Neural progenitor cell (in vitro differentiated cells): ENCODE measurements around the gene ZDHHC19.

Source experiments
- EZH2phosphoT487 ChIP-seq: fragments of 200-600 bp; sonication (generic); IDR thresholded peaks from 2 replicates; pipeline ENCODE4 v1.6.1; 2017; ENCODE audit warnings: antibody characterized with exemption
- TF ChIP-seq, protein P1 (sequence below): fragments of 200-600 bp; sonication (generic); IDR thresholded peaks from 2 replicates; pipeline ENCODE4 v1.5.1; 2017; ENCODE audit warnings: antibody characterized with exemption, mild to moderate bottlenecking

DNA sequence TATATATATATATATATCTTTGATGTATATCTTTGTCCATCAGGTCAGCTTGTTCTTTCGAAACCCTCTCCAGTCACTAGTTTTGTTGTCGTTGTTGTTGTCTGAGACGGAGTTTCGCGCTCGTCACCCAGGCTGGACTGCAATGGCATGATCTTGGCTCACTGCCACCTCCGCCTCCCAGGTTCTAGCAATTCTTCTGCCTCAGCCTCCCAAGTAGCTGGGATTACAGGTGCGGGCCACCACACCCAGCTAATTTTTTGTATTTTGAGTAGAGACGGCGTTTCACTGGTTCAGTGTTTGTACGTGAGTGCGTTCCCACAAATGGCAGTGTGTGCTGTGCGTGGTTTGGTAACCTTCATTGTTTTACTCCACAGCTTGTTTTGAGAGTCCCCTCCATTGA lies 51.7 kb downstream of the ZDHHC19 start:
- TF ChIP-seq, protein P1, sequence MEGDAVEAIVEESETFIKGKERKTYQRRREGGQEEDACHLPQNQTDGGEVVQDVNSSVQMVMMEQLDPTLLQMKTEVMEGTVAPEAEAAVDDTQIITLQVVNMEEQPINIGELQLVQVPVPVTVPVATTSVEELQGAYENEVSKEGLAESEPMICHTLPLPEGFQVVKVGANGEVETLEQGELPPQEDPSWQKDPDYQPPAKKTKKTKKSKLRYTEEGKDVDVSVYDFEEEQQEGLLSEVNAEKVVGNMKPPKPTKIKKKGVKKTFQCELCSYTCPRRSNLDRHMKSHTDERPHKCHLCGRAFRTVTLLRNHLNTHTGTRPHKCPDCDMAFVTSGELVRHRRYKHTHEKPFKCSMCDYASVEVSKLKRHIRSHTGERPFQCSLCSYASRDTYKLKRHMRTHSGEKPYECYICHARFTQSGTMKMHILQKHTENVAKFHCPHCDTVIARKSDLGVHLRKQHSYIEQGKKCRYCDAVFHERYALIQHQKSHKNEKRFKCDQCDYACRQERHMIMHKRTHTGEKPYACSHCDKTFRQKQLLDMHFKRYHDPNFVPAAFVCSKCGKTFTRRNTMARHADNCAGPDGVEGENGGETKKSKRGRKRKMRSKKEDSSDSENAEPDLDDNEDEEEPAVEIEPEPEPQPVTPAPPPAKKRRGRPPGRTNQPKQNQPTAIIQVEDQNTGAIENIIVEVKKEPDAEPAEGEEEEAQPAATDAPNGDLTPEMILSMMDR = no peak
- no peak for TF ChIP-seq EZH2phosphoT487
